ENCODE results near the gene AANAT. TPM values are rescaled to one million over a fixed set of nuclear protein-coding genes. Genes with fewer than 3 reads are reported as not detected.

The AANAT gene
- polyA plus RNA-seq, 2 of the 4 experiments (the other 2 are of a cell fraction) = 0.08 TPM; not detected in 1

GRCh38 chr17:76510831-76511244 lies 43.4 kb downstream of the AANAT start (continued):
- TF ChIP-seq ELK1 (IDR thresholded peaks at IDR 0.05; ENCODE audit: low read depth, low read length) (no peak), NR3C1 (IDR thresholded peaks at IDR 0.05) (no peak), USF2 (IDR thresholded peaks at IDR 0.05) (no peak), BCL3 (IDR thresholded peaks at IDR 0.05) (no peak), POLR2A (IDR thresholded peaks at IDR 0.05; ENCODE audit: low read length) (no peak), ZNF302 (CRISPR knock-in tag; IDR thresholded peaks at IDR 0.05) (no peak)
- TF ChIP-seq, protein P1, sequence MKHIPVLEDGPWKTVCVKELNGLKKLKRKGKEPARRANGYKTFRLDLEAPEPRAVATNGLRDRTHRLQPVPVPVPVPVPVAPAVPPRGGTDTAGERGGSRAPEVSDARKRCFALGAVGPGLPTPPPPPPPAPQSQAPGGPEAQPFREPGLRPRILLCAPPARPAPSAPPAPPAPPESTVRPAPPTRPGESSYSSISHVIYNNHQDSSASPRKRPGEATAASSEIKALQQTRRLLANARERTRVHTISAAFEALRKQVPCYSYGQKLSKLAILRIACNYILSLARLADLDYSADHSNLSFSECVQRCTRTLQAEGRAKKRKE (CRISPR knock-in tag; IDR thresholded peaks at IDR 0.05; ENCODE audit: low read depth) = no peak
- TF ChIP-seq, protein P2, sequence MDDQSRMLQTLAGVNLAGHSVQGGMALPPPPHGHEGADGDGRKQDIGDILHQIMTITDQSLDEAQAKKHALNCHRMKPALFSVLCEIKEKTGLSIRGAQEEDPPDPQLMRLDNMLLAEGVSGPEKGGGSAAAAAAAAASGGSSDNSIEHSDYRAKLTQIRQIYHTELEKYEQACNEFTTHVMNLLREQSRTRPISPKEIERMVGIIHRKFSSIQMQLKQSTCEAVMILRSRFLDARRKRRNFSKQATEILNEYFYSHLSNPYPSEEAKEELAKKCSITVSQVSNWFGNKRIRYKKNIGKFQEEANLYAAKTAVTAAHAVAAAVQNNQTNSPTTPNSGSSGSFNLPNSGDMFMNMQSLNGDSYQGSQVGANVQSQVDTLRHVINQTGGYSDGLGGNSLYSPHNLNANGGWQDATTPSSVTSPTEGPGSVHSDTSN (IDR thresholded peaks at IDR 0.05) = no peak

- FAIRE-seq = no peak
- H3K27ac ChIP-seq = no peak overlapping the region
- no peak for DNase-seq (ENCODE audit: low read depth in 1 of 2, low spot score in 1 of 2)
- no peak overlapping the region for H3K4me3 ChIP-seq
- POLR2A ChIA-PET = no interaction called here
- no peaks in the 10 kb centered on the region for H3K4me1 ChIP-seq
- CTCF ChIA-PET = interaction anchor here (1.1 to 64.5 kb wide), 15 partner anchors 9 to 209 kb away, joined by 3 to 1994 read pairs (median 5); partner anchors contain the start of genes AANAT, RHBDF2 and UBE2O
- no peak for TF ChIP-seq KDM5A (IDR thresholded peaks at IDR 0.05)
- TF ChIP-seq MAFK (IDR thresholded peaks at IDR 0.05; ENCODE audit: partially characterized antibody) = peak; percentile 98
- peak in 1 of 2 experiments; percentile 20; a peak in 1 of 4 replicates for TF ChIP-seq CEBPB (IDR thresholded peaks at IDR 0.05)
- no peak for TF ChIP-seq RCOR1 (IDR thresholded peaks at IDR 0.05; ENCODE audit: low read depth, low read length)
- no peak for TF ChIP-seq RAD21 (conservative IDR thresholded peaks at IDR 0.05 in 1 of 2, IDR thresholded peaks at IDR 0.05 in 1 of 2)
- no peaks in the 10 kb centered on the region for H3K9me3 ChIP-seq
- no peak for ATAC-seq
- 76% methylated on average over 13 of the region's 13 CpGs for WGBS (ENCODE audit: missing lambda C conversion rate)
- H3K4me2 ChIP-seq = no peak overlapping the region
Measured at GRCh38 chr17:76511668-76512365, 44.4 kb downstream of the AANAT start.

DNA sequence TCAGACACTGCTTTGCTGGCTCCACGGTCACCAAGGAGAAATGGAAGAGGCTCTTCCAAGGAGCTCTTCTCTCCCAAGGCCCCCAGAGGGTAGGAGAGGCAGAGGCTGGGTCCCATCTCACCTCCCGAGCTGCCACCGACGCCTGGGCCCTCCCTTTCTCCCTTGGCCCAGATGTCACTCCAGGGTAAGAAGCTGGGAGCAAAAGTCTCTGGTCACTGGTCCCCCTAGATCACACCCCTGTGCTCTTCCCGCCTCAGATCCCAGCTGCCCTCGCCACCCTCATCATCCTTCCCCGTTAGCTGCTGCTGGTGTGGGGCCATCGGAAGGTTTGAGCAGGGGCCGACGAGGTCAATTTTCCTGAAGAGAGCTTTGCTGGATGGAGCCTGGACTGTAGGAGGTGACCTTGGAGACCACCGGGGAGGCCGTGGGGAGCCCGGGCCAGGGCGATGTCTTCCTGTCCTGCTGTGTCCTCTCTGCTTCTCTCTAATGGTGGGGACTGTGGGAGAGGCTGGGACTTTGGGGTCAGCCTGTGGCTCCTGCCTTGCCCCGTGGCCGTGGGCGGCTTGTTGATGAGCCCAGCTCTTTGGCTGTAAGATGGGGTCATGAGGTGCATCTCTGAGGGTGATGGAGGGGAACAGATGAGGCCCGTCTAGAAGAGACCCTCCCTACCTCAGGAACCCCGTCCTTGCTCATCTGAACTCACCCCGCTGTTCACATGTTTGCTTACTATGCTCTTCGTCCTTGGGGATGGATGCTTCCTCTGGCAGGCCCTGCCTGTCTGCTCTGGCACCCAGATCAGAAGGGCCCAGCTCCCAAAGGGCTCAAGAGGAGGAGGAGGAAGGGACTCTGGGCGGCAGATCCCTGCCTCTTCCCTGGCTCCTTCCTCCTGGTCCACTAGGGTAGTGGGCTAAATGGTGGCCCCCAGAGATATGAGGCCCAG lies 45.2 kb downstream of the AANAT start:
- Histone ChIP-seq H3K9me3 (no peaks in the 10 kb centered on the region), H3K4me1 (no peaks in the 10 kb centered on the region), H3K27ac (no peak overlapping the region), H3K4me2 (no peak overlapping the region), H3K4me3 (no peak overlapping the region)
- DNase-seq (ENCODE audit: low read depth in 1 of 2, low spot score in 1 of 2) = no peak
- ATAC-seq = peak; percentile 17; a peak in 2 of 6 replicates
- POLR2A ChIA-PET = no interaction called here
- WGBS (ENCODE audit: missing lambda C conversion rate) = 80% methylated on average over 19 of the region's 22 CpGs
- FAIRE-seq = no peak
- CTCF ChIA-PET = interaction anchor here (0.6 to 64.5 kb wide), 13 partner anchors 8 to 245 kb away, joined by 3 to 1994 read pairs (median 5); partner anchors contain the start of genes AANAT and UBE2O
- TF ChIP-seq JUNB (IDR thresholded peaks at IDR 0.05) = no peak
- TF ChIP-seq KDM1A (IDR thresholded peaks at IDR 0.05; ENCODE audit: low read depth) = no peak
- no peak for TF ChIP-seq MAZ (IDR thresholded peaks at IDR 0.05; ENCODE audit: borderline replicate concordance, low read depth, low read length)
- TF ChIP-seq NFE2L2 (conservative IDR thresholded peaks at IDR 0.05; ENCODE audit: low read length) = no peak
- TF ChIP-seq SREBF2 (IDR thresholded peaks at IDR 0.05) = no peak
- TF ChIP-seq SMC3 (IDR thresholded peaks at IDR 0.05) = no peak
- no peak for TF ChIP-seq CBX2 (IDR thresholded peaks at IDR 0.05; ENCODE audit: borderline replicate concordance, low read depth)
- no peak for TF ChIP-seq ZC3H11A (IDR thresholded peaks at IDR 0.05)
- no peak for TF ChIP-seq FOXS1 (CRISPR knock-in tag; IDR thresholded peaks at IDR 0.05)
- no peak for TF ChIP-seq JUN (IDR thresholded peaks at IDR 0.05)
- TF ChIP-seq POLR2AphosphoS2 (conservative IDR thresholded peaks at IDR 0.05; ENCODE audit: low read length) = no peak
- TF ChIP-seq HOXA7 (CRISPR knock-in tag; IDR thresholded peaks at IDR 0.05) = no peak
- TF ChIP-seq RNF2 (IDR thresholded peaks at IDR 0.05; ENCODE audit: borderline replicate concordance, low read depth) = no peak
- no peak for TF ChIP-seq USF2 (IDR thresholded peaks at IDR 0.05)
- no peak for TF ChIP-seq BCL3 (IDR thresholded peaks at IDR 0.05)
